T-cell (primary cell): ENCODE data around the gene KRT4. TPM values are rescaled to one million over a fixed set of nuclear protein-coding genes. Genes with fewer than 3 reads are reported as not detected.

Experiments
- ATAC-seq, 4 experiments: fragments of 200-7000 bp in 3 of 4; fragments of 150-1000 bp in 1 of 4; cut with Tn5 transposase; replicated peaks in 1 of 4; 1 replicate in 3 of 4; 2 replicates in 1 of 4; pipeline ENCODE4 v1.10.0; 2021; ENCODE audit warnings: moderate library complexity in 3 of 4, mild to moderate bottlenecking in 2 of 4, moderate number of reproducible peaks in 1 of 4
- CTCF ChIA-PET, 2 donors: fragments of 300-600 bp; sonication (Branson Sonifier 250); formaldehyde crosslinking; loops; one replicate each; lab custom pipeline; 2022; ENCODE audit warnings: antibody characterized with exemption in 2 of 2; lab: Charles Lee
- POLR2A ChIA-PET, 2 donors: fragments of 300-600 bp; sonication (Branson Sonifier 250); formaldehyde crosslinking; loops; one replicate each; lab custom pipeline; 2022; ENCODE audit warnings: antibody characterized with exemption in 2 of 2; lab: Charles Lee
- DNase-seq, 35 experiments: peaks; one replicate each; pipeline versions ENCODE4 v3.0.0 to v3.0.0-alpha.2; 2013 to 2023
- H3K27ac ChIP-seq: one replicate; pipeline ENCODE4 v1.5.1; 2013; ENCODE audit warnings: low read length
- H3K27me3 ChIP-seq, 2 experiments: replicated peaks in 1 of 2; 1 replicate in 1 of 2; 2 replicates in 1 of 2; pipeline versions ENCODE4 v1.6.1 to v1.7.0; 2013; ENCODE audit warnings: low read length in 1 of 2, mixed read lengths in 1 of 2; ENCODE audit not compliant: control insufficient read depth in 2 of 2, insufficient read depth in 2 of 2; ENCODE audit errors: extremely low read depth in 1 of 2
- H3K36me3 ChIP-seq, 2 donors: 1 replicate in 1 of 2; 2 replicates in 1 of 2; pipeline versions ENCODE4 v1.6.1 to v1.7.0; 2013; ENCODE audit warnings: low read length in 1 of 2; ENCODE audit not compliant: control insufficient read depth in 2 of 2, insufficient read depth in 1 of 2; ENCODE audit errors: extremely low read depth in 1 of 2
- H3K4me1 ChIP-seq, 2 experiments: 1 replicate in 1 of 2; 2 replicates in 1 of 2; pipeline versions ENCODE4 v1.6.1 to v1.7.0; 2013; ENCODE audit warnings: low read length in 2 of 2, mixed read lengths in 1 of 2; ENCODE audit not compliant: insufficient read depth in 2 of 2, control insufficient read depth in 1 of 2; ENCODE audit errors: extremely low read depth in 1 of 2
- H3K4me3 ChIP-seq, 2 donors: 1 replicate in 1 of 2; 2 replicates in 1 of 2; pipeline versions ENCODE4 v1.5.1 to v1.7.0; 2013; ENCODE audit warnings: mild to moderate bottlenecking in 2 of 2, low read length in 1 of 2, moderate library complexity in 1 of 2; ENCODE audit not compliant: control insufficient read depth in 1 of 2; ENCODE audit errors: extremely low read depth in 1 of 2
- H3K9me3 ChIP-seq: 2 replicates; pipeline ENCODE4 v1.7.0; 2013
- H3K27ac Mint-ChIP-seq, 2 donors: one replicate each; pipeline ENCODE4 v1.8.0; 2020 to 2021; ENCODE audit warnings: mild to moderate bottlenecking in 2 of 2, mixed read lengths in 2 of 2
- H3K27me3 Mint-ChIP-seq, 2 donors: one replicate each; pipeline ENCODE4 v1.8.0; 2021 to 2022; ENCODE audit warnings: mixed read lengths in 2 of 2
- H3K36me3 Mint-ChIP-seq: one replicate; pipeline ENCODE4 v1.8.0; 2021; ENCODE audit warnings: mixed read lengths
- H3K4me1 Mint-ChIP-seq, 3 donors: one replicate each; pipeline ENCODE4 v1.8.0; 2020 to 2022; ENCODE audit warnings: mixed read lengths in 3 of 3, mild to moderate bottlenecking in 1 of 3
- H3K4me3 Mint-ChIP-seq, 3 donors: one replicate each; pipeline ENCODE4 v1.8.0; 2020 to 2022; ENCODE audit warnings: mild to moderate bottlenecking in 3 of 3, mixed read lengths in 3 of 3, moderate library complexity in 3 of 3
- H3K9me3 Mint-ChIP-seq, 3 donors: one replicate each; pipeline ENCODE4 v1.8.0; 2020 to 2022; ENCODE audit warnings: mixed read lengths in 3 of 3
- WGBS: methylation state at CpG from one replicate; pipeline ENCODE4 v1.1.5; 2013; ENCODE audit warnings: missing lambda C conversion rate; ENCODE audit not compliant: insufficient coverage; 5-methylcytosine and 5-hydroxymethylcytosine counted together
- total RNA-seq, 35 experiments: library from RNA in 6 of 35; stranded (reverse) in 6 of 35; fragments of 120-200 nt in 1 of 35; gene quantifications; one replicate each; pipeline versions ENCODE4 v1.2.1 to v1.2.4 and lab custom pipeline; 2013 to 2026

The KRT4 gene
- total RNA-seq, 5 donors from 2014 or later (not counting 1 experiment from before 2014, with no cell fraction given), result not detected

GRCh38 chr12:52769354-52769753, 44.6 kb downstream of the KRT4 start:
- Mint-ChIP-seq H3K36me3 (no peaks in the 10 kb centered on the region), H3K27ac (no peak overlapping the region), H3K4me3 (no peak overlapping the region), H3K27me3 (peaks cover 0 to 4% of the 10 kb centered on the region in 2 donors), H3K4me1 (no peaks in the 10 kb centered on the region), H3K9me3 (no peaks in the 10 kb centered on the region)
- ChIA-PET CTCF (no interaction called here), POLR2A (no interaction called here)
- H3K4me3 ChIP-seq, result no peak overlapping the region
- H3K27me3 ChIP-seq, result peaks cover 0 to 2% of the 10 kb centered on the region in 2 experiments
- ATAC-seq (no peak), DNase-seq (no peak)
- WGBS, result 29% methylated on average over 1 of the region's 3 CpGs
- no peak overlapping the region for H3K27ac ChIP-seq
- no peaks in the 10 kb centered on the region for H3K9me3 ChIP-seq
- no peaks in the 10 kb centered on the region for H3K4me1 ChIP-seq
- no peaks in the 10 kb centered on the region for H3K36me3 ChIP-seq

- CTCF ChIA-PET, result no interaction called here
- H3K27me3 ChIP-seq, result peaks cover 0 to 2% of the 10 kb centered on the region in 2 experiments
- 85% methylated on average over 10 of the region's 10 CpGs for WGBS
- H3K36me3 ChIP-seq, result no peaks in the 10 kb centered on the region
- H3K4me3 ChIP-seq, result no peak overlapping the region
- POLR2A ChIA-PET, result no interaction called here
- ATAC-seq (no peak), DNase-seq (no peak)
- H3K9me3 ChIP-seq, result no peaks in the 10 kb centered on the region
- H3K4me1 ChIP-seq, result no peaks in the 10 kb centered on the region
- H3K9me3 Mint-ChIP-seq, result no peaks in the 10 kb centered on the region
- no peak overlapping the region for H3K27ac Mint-ChIP-seq
- H3K4me3 Mint-ChIP-seq, result no peak overlapping the region
- peaks cover 0 to 4% of the 10 kb centered on the region in 2 donors for H3K27me3 Mint-ChIP-seq
- no peaks in the 10 kb centered on the region for H3K4me1 Mint-ChIP-seq
- H3K27ac ChIP-seq, result no peak overlapping the region
- H3K36me3 Mint-ChIP-seq, result no peaks in the 10 kb centered on the region
Observed at GRCh38 chr12:52768479-52769200, 45.3 kb downstream of the KRT4 start.

- ATAC-seq, result no peak
- Mint-ChIP-seq H3K9me3 (no peaks in the 10 kb centered on the region), H3K4me1 (no peaks in the 10 kb centered on the region)
Observed at GRCh38 chr12:52767427-52767826, 46.5 kb downstream of the KRT4 start.

GRCh38 chr12:52767020-52767379, 46.9 kb downstream of the KRT4 start:
- Histone ChIP-seq H3K36me3 (no peaks in the 10 kb centered on the region), H3K4me3 (no peak overlapping the region), H3K27me3 (peaks cover 0 to 2% of the 10 kb centered on the region in 2 experiments), H3K9me3 (no peaks in the 10 kb centered on the region), H3K4me1 (no peaks in the 10 kb centered on the region), H3K27ac (no peak overlapping the region)
- Mint-ChIP-seq H3K4me3 (no peak overlapping the region), H3K27ac (no peak overlapping the region), H3K27me3 (peaks cover 0 to 4% of the 10 kb centered on the region in 2 donors), H3K9me3 (no peaks in the 10 kb centered on the region), H3K36me3 (no peaks in the 10 kb centered on the region), H3K4me1 (no peaks in the 10 kb centered on the region)
- ChIA-PET CTCF (no interaction called here), POLR2A (no interaction called here)
- no peak for DNase-seq
- no peak for ATAC-seq
- no CpG with 5 or more reads among the region's 1 CpG for WGBS

More at GRCh38 chr12:52767427-52767826, 46.5 kb downstream of the KRT4 start:
- ChIA-PET POLR2A (no interaction called here), CTCF (no interaction called here)
- H3K4me1 ChIP-seq, result no peaks in the 10 kb centered on the region
- Mint-ChIP-seq H3K4me3 (no peak overlapping the region), H3K27ac (no peak overlapping the region), H3K27me3 (peaks cover 0 to 4% of the 10 kb centered on the region in 2 donors), H3K36me3 (no peaks in the 10 kb centered on the region)
- no CpG with 5 or more reads among the region's 3 CpGs for WGBS
- H3K36me3 ChIP-seq, result no peaks in the 10 kb centered on the region
- no peaks in the 10 kb centered on the region for H3K9me3 ChIP-seq
- no peak overlapping the region for H3K27ac ChIP-seq
- H3K4me3 ChIP-seq, result no peak overlapping the region
- no peak for DNase-seq
- H3K27me3 ChIP-seq, result peaks cover 0 to 2% of the 10 kb centered on the region in 2 experiments

GRCh38 chr12:52766351-52767019, 47.4 kb downstream of the KRT4 start:
- POLR2A ChIA-PET, result no interaction called here
- H3K27ac Mint-ChIP-seq, result no peak overlapping the region
- Histone ChIP-seq H3K27ac (no peak overlapping the region), H3K4me1 (no peaks in the 10 kb centered on the region), H3K36me3 (no peaks in the 10 kb centered on the region), H3K9me3 (no peaks in the 10 kb centered on the region), H3K4me3 (no peak overlapping the region), H3K27me3 (peaks cover 0 to 2% of the 10 kb centered on the region in 2 experiments)
- 76% methylated on average over 2 of the region's 5 CpGs for WGBS
- no peak for DNase-seq
- H3K27me3 Mint-ChIP-seq, result peaks cover 0 to 4% of the 10 kb centered on the region in 2 donors
- H3K36me3 Mint-ChIP-seq, result no peaks in the 10 kb centered on the region
- H3K4me3 Mint-ChIP-seq, result no peak overlapping the region
- no peak for ATAC-seq
- CTCF ChIA-PET, result no interaction called here
- no peaks in the 10 kb centered on the region for H3K4me1 Mint-ChIP-seq
- H3K9me3 Mint-ChIP-seq, result peaks cover 0 to 2% (median 2%) of the 10 kb centered on the region in 3 donors

GRCh38 chr12:52765702-52766101, 48.2 kb downstream of the KRT4 start:
- no peaks in the 10 kb centered on the region for H3K4me1 ChIP-seq
- H3K36me3 ChIP-seq, result no peaks in the 10 kb centered on the region
- no peak overlapping the region for H3K4me3 ChIP-seq
- H3K9me3 ChIP-seq, result no peaks in the 10 kb centered on the region
- H3K9me3 Mint-ChIP-seq, result peaks cover 0 to 8% (median 7%) of the 10 kb centered on the region in 3 donors
- ChIA-PET POLR2A (no interaction called here), CTCF (no interaction called here)
- H3K27me3 ChIP-seq, result peaks cover 0 to under 1% of the 10 kb centered on the region in 2 experiments
- H3K27me3 Mint-ChIP-seq, result no peaks in the 10 kb centered on the region
- DNase-seq, result no peak
- H3K36me3 Mint-ChIP-seq, result no peaks in the 10 kb centered on the region
- no peak overlapping the region for H3K4me3 Mint-ChIP-seq
- H3K4me1 Mint-ChIP-seq, result no peaks in the 10 kb centered on the region
- no peak overlapping the region for H3K27ac ChIP-seq
- ATAC-seq, result no peak
- no peak overlapping the region for H3K27ac Mint-ChIP-seq
- WGBS, result 40% methylated on average over 1 of the region's 1 CpG
